Right renal cortex interstitium (tissue), 3 donors: ENCODE results near the gene OR2A12. TPM values are rescaled to one million over a fixed set of nuclear protein-coding genes. Genes with fewer than 3 reads are reported as not detected.
"Not testable (repeated sequence)": the region's sequence is repeated elsewhere in the genome, so short reads cannot be mapped to it uniquely, and the experiment has no call there.

Experiments
- DNase-seq, 3 donors: peaks; one replicate each; pipeline ENCODE4 v3.0.0-alpha.2; 2013; ENCODE audit warnings: low read depth in 3 of 3, low spot score in 2 of 3
- polyA plus RNA-seq, 3 donors: library from polyadenylated mRNA; unstranded; fragments of 120-200 nt; gene quantifications; one replicate each; pipeline ENCODE4 v1.2.1, GENCODE V29; 2013; ENCODE audit not compliant: insufficient read length in 3 of 3

OR2A12 gene, protein sequence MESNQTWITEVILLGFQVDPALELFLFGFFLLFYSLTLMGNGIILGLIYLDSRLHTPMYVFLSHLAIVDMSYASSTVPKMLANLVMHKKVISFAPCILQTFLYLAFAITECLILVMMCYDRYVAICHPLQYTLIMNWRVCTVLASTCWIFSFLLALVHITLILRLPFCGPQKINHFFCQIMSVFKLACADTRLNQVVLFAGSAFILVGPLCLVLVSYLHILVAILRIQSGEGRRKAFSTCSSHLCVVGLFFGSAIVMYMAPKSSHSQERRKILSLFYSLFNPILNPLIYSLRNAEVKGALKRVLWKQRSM
- not detected for polyA plus RNA-seq

DNA sequence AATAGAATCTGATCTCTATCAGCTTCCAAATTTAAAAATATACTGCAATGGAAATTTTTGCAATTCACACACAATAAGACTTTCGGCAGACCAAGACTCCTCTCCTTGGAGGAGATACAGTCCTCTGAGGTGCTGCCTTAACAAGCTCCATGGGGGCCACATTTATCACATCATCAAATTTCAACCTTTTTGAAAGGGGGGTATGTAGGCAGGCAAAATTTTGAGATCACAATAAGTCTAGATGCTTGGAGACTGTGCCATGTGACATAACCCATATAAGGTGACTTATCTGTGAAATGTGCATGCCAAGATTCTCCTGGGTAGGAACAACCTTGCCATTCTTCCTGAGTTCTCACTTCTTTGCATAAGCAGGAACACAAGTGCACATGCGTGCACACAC is at the start of gene OR2A12:
OR2A12 (plus strand) TSS at position 301 of the 400 bp plus-strand sequence. CDS start 8,830 bp downstream, outside the sequence.
- DNase-seq: no peak

DNA sequence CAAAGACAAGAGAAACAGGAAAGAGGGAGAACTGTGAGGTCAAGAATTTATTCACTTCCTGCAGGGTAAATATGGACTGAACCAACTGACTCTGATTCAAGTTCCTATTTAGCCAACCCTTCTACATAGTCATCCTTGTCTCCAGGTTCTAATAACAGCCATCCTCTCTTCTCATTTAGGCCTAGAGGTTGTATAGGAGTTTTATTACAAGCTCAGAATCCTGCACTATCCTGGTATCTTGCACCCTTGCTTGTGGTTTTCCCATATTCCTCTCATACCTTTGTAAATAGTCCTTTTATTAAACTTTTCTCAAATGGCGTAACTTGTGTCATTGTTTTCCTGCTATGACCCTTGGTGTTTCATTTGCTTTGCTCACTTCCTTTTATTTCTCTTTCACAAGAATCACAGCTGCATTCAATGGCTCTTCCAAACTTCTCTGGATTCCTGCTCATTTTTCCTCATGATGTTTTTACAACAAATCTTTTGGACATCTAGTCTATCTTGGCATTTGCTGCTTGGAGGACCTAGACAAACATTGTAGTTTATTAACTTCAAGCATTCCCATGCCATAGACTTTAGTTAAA is 49.7 kb upstream of the OR2A12 start:
- no peak for DNase-seq

DNA sequence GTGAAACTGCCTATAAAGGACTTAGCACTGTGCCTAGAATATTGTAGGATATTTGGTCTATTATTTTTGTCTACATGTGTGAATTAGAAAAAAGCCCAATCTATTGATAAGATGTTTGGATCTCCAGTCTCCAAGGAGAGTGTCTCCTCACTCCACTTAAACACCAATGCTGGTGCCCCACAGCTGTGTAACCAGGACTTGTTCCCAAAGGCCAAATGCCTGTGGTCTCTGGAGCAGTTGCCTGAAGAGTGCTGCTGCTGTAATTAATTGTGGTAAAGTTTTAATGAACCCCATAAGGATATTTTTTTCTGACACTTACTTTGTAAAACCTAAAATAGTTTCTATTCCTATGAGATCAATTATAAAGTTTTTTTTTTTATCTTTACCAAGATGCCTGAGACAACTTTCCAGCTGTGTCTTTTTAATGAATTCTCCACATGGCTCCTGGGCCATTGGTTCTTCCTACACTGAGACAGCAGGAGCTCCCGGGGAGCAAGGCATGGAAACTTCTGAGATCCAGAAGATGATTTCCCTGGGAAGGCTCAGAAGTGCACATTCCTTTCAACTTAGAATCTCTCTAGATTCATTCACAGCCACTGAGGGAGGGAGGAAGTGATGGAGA is 48.6 kb upstream of the OR2A12 start:
- no peak for DNase-seq

DNA sequence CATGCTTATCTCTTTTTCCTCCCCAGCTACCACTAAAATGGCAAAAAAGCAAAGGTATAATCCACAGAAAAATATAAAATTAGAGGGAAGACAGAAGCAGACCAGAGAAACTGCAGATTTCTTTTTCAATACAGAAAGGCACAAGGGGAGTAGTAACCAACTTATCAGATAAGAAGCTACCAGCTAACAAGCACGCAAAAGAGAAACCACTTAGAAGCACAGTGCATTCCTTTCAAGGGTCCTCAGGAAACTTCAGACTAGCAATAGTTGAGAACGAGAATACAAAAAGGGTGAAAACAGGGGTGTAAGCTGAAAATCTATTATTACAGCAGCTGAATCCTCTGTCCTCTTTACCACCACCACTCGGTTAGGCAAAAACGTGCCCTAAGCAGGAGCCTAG is 47.2 kb upstream of the OR2A12 start:
- DNase-seq: no peak

DNA sequence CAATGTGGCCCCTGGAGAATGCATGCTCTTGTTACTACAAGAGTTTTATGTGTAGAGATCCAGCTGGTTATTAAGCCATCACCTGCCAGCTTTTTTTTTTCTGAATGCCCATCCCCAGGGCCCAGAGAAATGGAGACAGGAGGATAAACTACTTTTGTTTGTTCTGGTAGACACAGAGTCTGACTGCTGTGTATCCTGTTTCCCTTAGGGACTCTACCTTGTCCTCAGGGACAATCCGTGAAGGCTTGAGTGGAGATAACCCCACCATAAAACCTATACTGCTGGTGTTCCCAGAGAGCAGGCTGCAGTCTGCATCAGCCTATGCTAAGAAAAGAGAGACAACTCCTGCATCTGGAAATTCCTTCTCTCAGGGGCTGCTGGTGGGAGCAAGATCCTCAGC is 37.4 kb upstream of the OR2A12 start, which contains the start of gene OR2A5:
OR2A5 (plus strand) TSS at position 301 of the 400 bp plus-strand sequence. CDS start 1,454 bp downstream, outside the sequence.
- DNase-seq: no peak

DNA sequence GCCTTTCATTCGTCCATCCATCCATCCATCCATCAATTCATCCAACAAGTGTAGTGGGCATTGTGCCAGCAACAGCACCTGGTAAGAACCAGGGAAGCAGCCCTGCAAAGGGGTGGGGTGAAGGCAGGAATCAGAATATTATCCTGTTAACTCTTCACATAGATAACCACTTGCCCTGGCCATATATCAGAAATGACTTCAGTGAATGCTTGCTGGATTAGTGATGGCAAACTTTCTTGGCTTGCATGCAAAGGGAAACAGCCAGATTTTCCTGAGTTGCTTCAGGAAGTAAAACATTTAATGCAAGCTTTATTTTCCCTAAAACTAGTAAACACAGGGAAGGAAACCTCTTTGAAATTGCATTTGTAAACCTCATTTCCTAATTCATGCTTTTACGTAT is 36.6 kb upstream of the OR2A12 start:
- no peak for DNase-seq

DNA sequence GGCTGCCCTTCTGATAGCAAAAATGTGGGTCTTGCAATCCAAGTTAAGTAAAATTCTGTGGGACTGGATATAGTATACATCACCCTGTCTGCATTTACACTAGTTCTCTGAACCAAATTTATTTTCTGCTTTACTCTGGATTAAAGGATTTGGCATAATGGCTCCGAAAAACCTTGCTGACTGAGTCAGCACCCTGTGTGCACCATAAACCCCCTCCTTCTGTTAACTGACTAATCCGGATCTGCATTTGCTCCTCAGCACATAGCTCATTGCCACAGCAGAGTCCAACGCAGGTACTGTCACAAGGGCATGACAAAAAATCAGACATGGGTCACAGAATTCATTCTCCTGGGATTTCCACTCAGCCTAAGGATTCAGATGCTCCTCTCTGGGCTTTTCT is 36.0 kb upstream of the OR2A12 start:
- no peak for DNase-seq

DNA sequence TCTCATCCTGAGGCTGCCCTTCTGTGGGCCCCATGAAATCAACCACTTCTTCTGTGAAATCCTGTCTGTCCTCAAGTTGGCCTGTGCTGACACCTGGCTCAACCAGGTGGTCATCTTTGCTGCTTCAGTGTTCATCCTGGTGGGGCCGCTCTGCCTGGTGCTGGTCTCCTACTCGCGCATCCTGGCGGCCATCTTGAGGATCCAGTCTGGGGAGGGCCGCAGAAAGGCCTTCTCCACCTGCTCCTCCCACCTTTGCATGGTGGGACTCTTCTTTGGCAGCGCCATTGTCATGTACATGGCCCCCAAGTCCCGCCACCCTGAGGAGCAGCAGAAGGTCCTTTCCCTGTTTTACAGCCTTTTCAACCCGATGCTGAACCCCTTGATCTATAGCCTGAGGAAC is 35.2 kb upstream of the OR2A12 start:
- DNase-seq: not testable (repeated sequence)

DNA sequence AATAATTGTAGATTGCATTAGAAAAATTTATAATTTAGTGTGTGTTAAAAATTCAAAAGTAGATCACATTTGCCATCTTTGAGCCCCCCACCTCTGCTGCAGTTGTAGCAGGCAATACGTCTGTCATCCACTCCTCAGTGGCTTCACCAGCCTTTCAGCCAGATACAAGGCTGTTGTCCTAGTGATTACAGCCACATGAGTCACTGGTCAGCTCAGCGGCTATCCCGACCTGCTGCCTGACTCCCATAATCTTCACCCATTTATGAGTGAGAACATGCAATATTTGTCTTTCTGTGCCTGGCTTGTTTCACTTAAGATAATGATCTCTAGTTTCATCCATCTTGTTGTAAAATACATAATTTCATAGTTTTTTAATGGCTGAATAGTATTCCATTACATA is 28.1 kb upstream of the OR2A12 start:
- DNase-seq: no peak

DNA sequence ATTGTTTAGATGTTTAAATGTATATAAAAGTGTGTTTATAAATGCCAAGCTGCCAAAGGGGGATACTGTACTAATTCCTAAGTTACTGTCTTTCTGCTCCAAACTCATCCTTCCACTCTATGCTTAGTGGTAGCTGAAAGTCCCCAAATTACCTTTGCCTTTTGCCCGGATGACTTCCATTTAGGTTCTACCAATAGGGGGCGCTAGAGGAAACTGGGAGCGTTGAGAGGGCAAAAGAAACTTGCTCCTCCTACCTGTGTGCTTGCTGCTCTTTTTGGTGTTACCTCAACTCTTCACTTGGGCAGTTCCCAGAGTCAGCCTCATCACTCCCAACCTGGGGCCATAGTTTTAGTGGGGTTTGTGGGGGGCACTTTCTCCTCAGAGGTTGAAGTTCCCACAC is 22.4 kb upstream of the OR2A12 start:
- no peak for DNase-seq

DNA sequence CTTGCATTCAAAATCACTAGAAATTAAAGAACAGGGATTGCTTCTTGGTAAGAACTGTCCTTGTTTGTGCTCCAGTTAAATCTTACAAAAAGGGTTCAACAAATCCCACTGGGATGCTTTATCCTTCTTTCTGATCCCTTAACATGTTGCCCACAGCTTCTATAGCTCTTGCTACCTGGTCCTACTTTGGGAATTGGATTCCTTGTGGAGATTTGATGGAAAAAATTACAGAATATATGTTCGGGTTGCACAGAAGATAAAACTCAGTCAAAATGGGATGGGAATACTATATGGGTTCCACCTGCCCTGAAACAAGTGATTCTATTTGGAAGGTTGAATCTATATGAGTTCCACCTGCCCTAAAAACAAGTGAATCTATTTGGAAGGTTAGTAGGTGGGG is 16.6 kb upstream of the OR2A12 start, which contains the start of gene OR2A25:
OR2A25 (plus strand) TSS at position 301 of the 400 bp plus-strand sequence. CDS start 4,409 bp downstream, outside the sequence.
- DNase-seq: no peak

DNA sequence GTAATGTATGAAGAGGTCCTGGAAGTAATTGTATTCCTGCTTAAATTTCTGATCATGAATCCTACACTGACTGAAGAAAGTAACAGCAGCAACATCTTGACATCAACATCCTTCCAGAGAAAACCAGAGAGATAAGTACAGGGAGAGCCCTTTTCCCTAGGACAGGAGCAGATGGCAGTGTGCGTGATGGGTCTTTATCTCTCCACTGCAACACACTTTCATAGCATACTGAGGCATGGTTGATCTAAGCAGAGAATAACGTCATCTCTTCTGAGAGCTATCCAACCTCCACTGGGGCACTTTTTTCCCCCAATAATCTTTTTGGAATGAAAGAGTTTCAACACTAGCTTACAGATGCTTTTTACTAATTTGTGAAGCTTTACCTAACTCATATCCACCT is 16.1 kb upstream of the OR2A12 start:
- no peak for DNase-seq

DNA sequence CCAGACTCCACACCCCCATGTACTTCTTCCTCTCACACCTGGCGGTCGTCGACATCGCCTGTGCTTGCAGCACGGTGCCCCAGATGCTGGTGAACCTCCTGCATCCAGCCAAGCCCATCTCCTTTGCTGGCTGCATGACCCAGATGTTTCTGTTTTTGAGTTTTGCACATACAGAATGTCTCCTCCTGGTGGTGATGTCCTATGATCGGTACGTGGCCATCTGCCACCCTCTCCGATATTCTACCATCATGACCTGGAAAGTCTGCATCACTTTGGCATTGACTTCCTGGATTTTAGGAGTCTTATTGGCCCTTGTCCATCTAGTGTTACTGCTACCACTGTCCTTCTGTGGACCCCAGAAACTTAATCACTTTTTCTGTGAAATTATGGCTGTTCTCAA is 11.7 kb upstream of the OR2A12 start:
- no peak for DNase-seq

DNA sequence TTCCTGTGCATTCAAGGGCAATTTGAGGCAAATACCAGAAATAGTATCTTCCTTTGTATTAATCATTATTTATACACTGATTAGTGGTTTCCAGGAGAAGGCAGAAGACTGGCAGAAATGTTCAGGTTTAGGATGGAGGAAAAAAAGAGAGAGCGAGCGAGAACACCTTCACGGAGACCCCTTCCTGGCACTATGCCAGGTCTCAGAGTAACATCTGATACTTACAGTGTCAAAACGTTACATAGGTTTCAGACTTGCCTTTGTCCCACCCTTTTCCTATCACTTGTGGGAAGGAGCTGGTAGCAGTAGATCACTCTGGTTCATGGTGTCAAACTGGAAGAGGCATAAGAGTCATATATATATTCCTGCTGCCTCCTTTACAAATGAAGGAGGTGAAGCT is 652 bp downstream of the OR2A12 start:
- no peak for DNase-seq

DNA sequence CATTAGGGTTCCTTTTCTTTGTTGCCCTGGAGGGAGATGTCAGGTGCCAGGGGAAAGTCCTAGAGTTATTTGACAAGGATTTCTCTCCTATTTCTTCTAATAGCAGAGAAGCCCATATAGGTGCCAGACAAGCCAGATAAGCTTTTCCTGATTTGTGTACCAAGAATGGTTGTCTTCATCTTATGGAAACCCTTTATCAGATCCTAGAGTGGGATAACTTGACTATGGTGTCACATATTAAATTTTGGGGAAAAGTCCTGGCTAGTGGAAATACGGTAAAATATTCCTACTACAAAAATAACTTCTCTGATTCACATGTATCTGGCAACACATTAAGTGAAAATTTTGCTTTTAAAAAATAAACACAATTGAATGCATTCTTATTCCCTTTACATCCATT is 1.2 kb downstream of the OR2A12 start:
- no peak for DNase-seq

DNA sequence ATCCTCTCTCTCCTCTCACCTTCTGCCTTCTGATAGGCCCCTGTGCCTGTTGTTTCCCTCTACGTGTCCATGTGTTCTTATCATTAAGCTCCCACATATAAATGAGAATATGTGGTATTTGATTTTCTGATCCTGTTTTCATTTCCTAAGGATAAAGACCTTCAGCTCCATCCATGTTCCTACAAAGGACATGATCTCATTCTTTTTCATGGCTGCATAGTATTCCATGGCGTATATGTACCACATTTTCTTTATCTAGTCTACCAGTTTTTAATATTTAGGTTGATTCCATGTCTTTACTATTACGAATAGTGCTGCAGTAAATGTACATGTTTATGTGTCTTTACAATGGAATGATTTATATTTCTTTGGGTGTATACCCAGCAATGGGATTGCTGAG is 4.6 kb downstream of the OR2A12 start:
- no peak for DNase-seq

DNA sequence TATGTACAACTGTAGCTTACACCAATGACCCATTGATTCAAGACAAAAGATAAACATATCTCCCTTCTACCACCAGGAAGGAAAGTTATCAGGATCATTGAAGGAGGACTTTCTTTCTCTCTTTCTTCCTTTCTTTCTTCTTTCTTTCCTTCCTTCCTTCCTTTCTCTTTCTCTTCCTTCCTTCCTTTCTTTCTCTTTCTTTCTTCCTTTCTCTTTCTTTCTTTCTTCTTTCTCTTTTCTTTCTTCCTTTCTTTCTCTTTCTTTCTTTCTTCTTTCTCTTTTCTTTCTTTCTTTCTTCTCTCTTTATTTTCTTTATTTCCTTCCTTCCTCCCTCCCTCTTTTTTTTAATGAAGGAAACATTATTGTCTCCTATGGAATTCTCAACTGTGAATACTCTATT is 12.7 kb downstream of the OR2A12 start:
- DNase-seq: no peak

DNA sequence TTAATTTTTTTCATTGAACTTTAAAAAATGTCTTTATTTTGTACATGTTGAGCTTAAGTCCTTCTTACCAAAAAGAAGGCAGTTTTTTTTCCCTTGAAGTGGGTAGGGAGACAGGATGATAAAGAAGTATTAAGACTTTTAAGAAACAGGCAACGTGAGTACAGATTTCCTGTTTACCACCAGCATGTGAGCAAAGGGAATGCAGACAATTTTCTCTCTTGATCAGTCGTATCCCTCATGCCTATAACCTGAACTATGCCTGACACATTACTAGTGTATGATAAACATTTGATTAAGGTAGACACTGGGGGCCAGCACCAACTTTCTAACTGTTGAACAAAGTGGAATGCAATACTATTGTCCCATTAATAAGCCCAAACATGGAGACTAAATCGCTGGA is 14.5 kb downstream of the OR2A12 start:
- no peak for DNase-seq

DNA sequence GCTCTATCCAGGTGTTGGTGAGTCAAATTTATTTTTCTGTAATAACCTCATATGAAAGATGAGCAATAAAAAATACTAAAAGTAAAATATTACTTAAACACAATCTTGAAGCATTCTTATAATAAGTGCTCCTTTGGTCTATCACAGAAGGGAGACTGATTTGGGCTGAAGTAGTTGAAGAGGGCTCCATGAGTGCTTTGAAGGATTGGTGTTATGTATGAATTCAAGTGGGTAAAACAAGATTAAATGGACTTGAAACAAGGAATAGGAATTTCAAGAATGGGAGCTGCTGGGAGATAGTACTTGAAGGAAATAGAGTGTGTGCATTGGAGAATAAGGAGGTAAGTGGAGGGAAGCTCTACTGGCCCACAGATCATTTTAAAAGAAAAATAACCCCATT is 16.0 kb downstream of the OR2A12 start:
- no peak for DNase-seq

DNA sequence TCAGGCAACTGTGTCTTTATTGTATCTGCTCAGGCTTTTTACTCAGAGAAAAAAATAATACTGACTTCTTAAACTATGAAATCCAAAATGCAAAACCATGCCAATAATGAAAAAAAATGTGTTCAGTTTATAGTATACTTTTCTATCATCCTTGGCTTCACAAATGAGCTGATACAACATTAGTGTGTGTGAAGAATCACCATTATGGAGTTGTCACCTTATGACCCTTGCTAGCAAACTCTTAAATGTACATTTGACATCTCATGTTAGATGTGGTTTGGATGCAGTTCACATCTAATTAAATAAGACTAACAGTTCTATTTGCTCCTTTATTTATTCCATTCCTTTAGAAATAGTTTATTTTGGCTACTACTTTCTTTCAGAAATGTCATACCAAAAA is 19.1 kb downstream of the OR2A12 start:
- no peak for DNase-seq

DNA sequence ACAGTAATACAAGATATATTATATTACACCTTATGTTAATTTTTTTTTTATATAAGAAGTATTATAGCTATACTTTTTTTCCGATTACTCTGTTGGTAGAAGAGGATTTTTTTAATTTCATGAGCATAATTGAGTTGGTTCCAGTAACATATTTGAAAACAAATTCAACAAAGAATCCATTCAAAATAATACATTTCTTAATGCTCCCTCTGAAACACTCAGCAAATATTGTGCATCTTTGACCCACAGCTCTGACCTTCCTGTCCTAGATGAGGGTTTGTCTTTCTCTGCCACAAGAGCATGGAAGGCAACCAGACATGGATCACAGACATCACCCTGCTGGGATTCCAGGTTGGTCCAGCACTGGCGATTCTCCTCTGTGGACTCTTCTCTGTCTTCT is 23.2 kb downstream of the OR2A12 start, which contains the start of gene OR2A2:
OR2A2 (plus strand) TSS at position 301 of the 400 bp plus-strand sequence; CDS start at position 301, 0 bp downstream.
- no peak for DNase-seq

DNA sequence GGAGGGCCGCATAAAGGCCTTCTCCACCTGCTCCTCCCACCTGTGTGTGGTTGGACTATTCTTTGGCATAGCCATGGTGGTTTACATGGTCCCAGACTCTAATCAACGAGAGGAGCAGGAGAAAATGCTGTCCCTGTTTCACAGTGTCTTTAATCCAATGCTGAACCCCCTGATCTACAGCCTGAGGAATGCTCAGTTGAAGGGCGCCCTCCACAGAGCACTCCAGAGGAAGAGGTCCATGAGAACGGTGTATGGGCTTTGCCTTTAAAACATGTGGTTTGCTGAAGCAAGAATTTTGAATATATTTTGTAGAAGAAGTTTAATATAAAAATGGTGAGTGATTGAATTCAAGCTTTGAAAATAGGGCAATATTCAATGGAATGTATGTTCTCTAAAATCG is 24.2 kb downstream of the OR2A12 start:
- no peak for DNase-seq
